PC-9 (cell line): Measurements from ENCODE around the gene AHCYL2. TPM values are rescaled to one million over a fixed set of nuclear protein-coding genes. Genes with fewer than 3 reads are reported as not detected.

ENCODE experiments used
- BruUV-seq: library from RNA; stranded (reverse); fragments of 400-500 nt; replicated peaks from 2 replicates; lab custom pipeline; 2021; lab: Mats Ljungman, UMichigan
- CTCF ChIA-PET: fragments of 300-600 bp; sonication (Branson Sonifier 250); formaldehyde crosslinking; loops from one replicate; lab custom pipeline; 2022; ENCODE audit warnings: antibody characterized with exemption; lab: Charles Lee
- POLR2A ChIA-PET: fragments of 300-600 bp; sonication (Branson Sonifier 250); formaldehyde crosslinking; loops from one replicate; lab custom pipeline; 2022; ENCODE audit warnings: antibody characterized with exemption; ENCODE audit not compliant: unreplicated experiment; lab: Charles Lee
- DNase-seq, 2 experiments: peaks; one replicate each; pipeline versions ENCODE4 v3.0.0 to v3.0.0-alpha.2; 2015 to 2022; ENCODE audit warnings: mixed read lengths in 1 of 2
- H2AFZ ChIP-seq: fragments of 200-600 bp; sonication (generic); 2 replicates; pipeline ENCODE4 v1.8.1; 2017; ENCODE audit warnings: antibody characterized with exemption
- H3F3A ChIP-seq: fragments of 200-600 bp; sonication (generic); 2 replicates; pipeline ENCODE4 v1.8.1; 2017; ENCODE audit warnings: antibody characterized with exemption, mild to moderate bottlenecking, low read depth; ENCODE audit not compliant: insufficient read depth
- H3K27ac ChIP-seq: fragments of 200-600 bp; sonication (generic); 2 replicates; pipeline ENCODE4 v1.6.1; 2016; ENCODE audit warnings: mixed run types
- H3K27me3 ChIP-seq: fragments of 200-600 bp; sonication (generic); 2 replicates; pipeline ENCODE4 v1.6.1; 2016; ENCODE audit warnings: low read depth, mixed run types; ENCODE audit not compliant: insufficient read depth
- H3K36me3 ChIP-seq: fragments of 200-600 bp; sonication (generic); 2 replicates; pipeline ENCODE4 v1.6.1; 2016; ENCODE audit warnings: low read depth, mixed run types
- H3K4me1 ChIP-seq: fragments of 200-600 bp; sonication (generic); replicated peaks from 2 replicates; pipeline ENCODE4 v1.6.1; 2016; ENCODE audit warnings: mixed run types; ENCODE audit not compliant: insufficient read depth
- H3K4me2 ChIP-seq: fragments of 200-600 bp; sonication (generic); 2 replicates; pipeline ENCODE4 v1.6.1; 2017; ENCODE audit warnings: mixed run types
- H3K4me3 ChIP-seq: fragments of 200-600 bp; sonication (generic); 2 replicates; pipeline ENCODE4 v1.6.1; 2016; ENCODE audit warnings: mixed run types
- H3K79me2 ChIP-seq: fragments of 200-600 bp; sonication (generic); 2 replicates; pipeline ENCODE4 v1.6.1; 2017; ENCODE audit warnings: low read depth, mixed run types
- H3K9me2 ChIP-seq: fragments of 200-600 bp; sonication (generic); 2 replicates; pipeline ENCODE4 v1.8.1; 2017; ENCODE audit warnings: mild to moderate bottlenecking; ENCODE audit not compliant: insufficient read depth
- H3K9me3 ChIP-seq: fragments of 200-600 bp; sonication (generic); 2 replicates; pipeline ENCODE4 v1.8.1; 2016; ENCODE audit warnings: low read depth; ENCODE audit not compliant: insufficient read depth
- H4K20me1 ChIP-seq: fragments of 200-600 bp; sonication (generic); 2 replicates; pipeline ENCODE4 v1.8.1; 2017; ENCODE audit not compliant: insufficient read depth
- CTCF ChIP-seq: fragments of 200-600 bp; sonication (generic); conservative IDR thresholded peaks from 2 replicates; pipeline ENCODE4 v1.6.1; 2017; ENCODE audit warnings: mixed run types, antibody characterized with exemption, mild to moderate bottlenecking, moderate library complexity
- EZH2 ChIP-seq: fragments of 200-600 bp; sonication (generic); IDR thresholded peaks from 2 replicates; pipeline ENCODE4 v1.8.0; 2017; ENCODE audit warnings: antibody characterized with exemption, low read depth
- intact Hi-C: fragments of 100-400 bp; cut with micrococcal nuclease; formaldehyde crosslinking; loops from one replicate; pipeline ENCODE4 v1.10.0; 2022; ENCODE audit not compliant: unreplicated experiment
- total RNA-seq: library from RNA; stranded (reverse); gene quantifications from 2 replicates; pipeline ENCODE4 v1.2.3, GENCODE V29; 2021

AHCYL2 gene
- total RNA-seq, 1 experiment from 2014 or later = 15.7 TPM

GRCh38 chr7:129450295-129450694 lies 225.5 kb downstream of the AHCYL2 start:
- BruUV-seq = no TSS peak
- POLR2A ChIA-PET = interaction anchor here (0.7 kb wide), 1 partner anchor 11 kb away, joined by 4 read pairs; no protein-coding TSS in a partner anchor
- Histone ChIP-seq H3K36me3 (peaks cover 30% of the 10 kb centered on the region), H3K79me2 (no peaks in the 10 kb centered on the region), H2AFZ (no peak overlapping the region), H3K27me3 (no peaks in the 10 kb centered on the region), H3K4me3 (no peak overlapping the region), H3K4me2 (no peak overlapping the region), H3K27ac (no peak overlapping the region), H3K9me2 (no peaks in the 10 kb centered on the region), H4K20me1 (no peaks in the 10 kb centered on the region), H3K9me3 (peaks cover 14% of the 10 kb centered on the region; the same call in 1 of the 2 replicates), H3K4me1 (peaks cover 41% of the 10 kb centered on the region), H3F3A (peaks cover 34% of the 10 kb centered on the region)
- CTCF ChIA-PET = interaction anchor here (0.5 to 0.6 kb wide), 2 partner anchors 42 to 436 kb away, joined by 3 read pairs; no protein-coding TSS in a partner anchor
- intact Hi-C loops = no loop called here
- TF ChIP-seq EZH2 (no peak), CTCF (no peak)
- no peak for DNase-seq

GRCh38 chr7:129452589-129453231 lies 227.9 kb downstream of the AHCYL2 start:
- CTCF ChIA-PET = no interaction called here
- H3F3A ChIP-seq = peaks cover 36% of the 10 kb centered on the region
- no peak for TF ChIP-seq CTCF
- TF ChIP-seq EZH2 = no peak
- DNase-seq = peak; percentile 23 to 78
- no peaks in the 10 kb centered on the region for H4K20me1 ChIP-seq
- H3K4me2 ChIP-seq = peak overlapping the region; percentile 68
- H3K9me3 ChIP-seq = peaks cover 10% of the 10 kb centered on the region; the same call in 1 of the 2 replicates
- no peaks in the 10 kb centered on the region for H3K9me2 ChIP-seq
- H2AFZ ChIP-seq = no peak overlapping the region
- no peak overlapping the region for H3K4me3 ChIP-seq
- BruUV-seq = TSS peak; percentile 22
- H3K27me3 ChIP-seq = no peaks in the 10 kb centered on the region
- intact Hi-C loops = no loop called here
- no peaks in the 10 kb centered on the region for H3K79me2 ChIP-seq
- H3K27ac ChIP-seq = peak overlapping the region; percentile 95
- H3K36me3 ChIP-seq = peaks cover 41% of the 10 kb centered on the region
- POLR2A ChIA-PET = interaction anchor here (0.6 kb wide), 1 partner anchor 753 kb away, joined by 4 read pairs; the partner anchor contains the start of gene TMEM209
- peaks cover 46% of the 10 kb centered on the region for H3K4me1 ChIP-seq

- Histone ChIP-seq H3K27me3 (no peaks in the 10 kb centered on the region), H3K4me1 (peaks cover 46% of the 10 kb centered on the region), H3K4me3 (no peak overlapping the region), H4K20me1 (no peaks in the 10 kb centered on the region), H3K79me2 (no peaks in the 10 kb centered on the region), H3F3A (peaks cover 36% of the 10 kb centered on the region), H3K27ac (peak overlapping the region; percentile 95), H2AFZ (no peak overlapping the region), H3K9me2 (no peaks in the 10 kb centered on the region), H3K9me3 (peaks cover 4% of the 10 kb centered on the region; the same call in 1 of the 2 replicates), H3K4me2 (peak overlapping the region; percentile 68), H3K36me3 (peaks cover 40% of the 10 kb centered on the region)
- TSS peak; percentile 85 for BruUV-seq
- no peak for DNase-seq
- ChIA-PET POLR2A (interaction anchor here (0.5 to 1.6 kb wide), 5 partner anchors 14 to 713 kb away, joined by 3 to 13 read pairs (median 6); no protein-coding TSS in a partner anchor), CTCF (interaction anchor here (0.6 to 1.1 kb wide), 3 partner anchors 52 to 109 kb away, joined by 3 read pairs; no protein-coding TSS in a partner anchor)
- TF ChIP-seq EZH2 = no peak
- TF ChIP-seq CTCF = no peak
- intact Hi-C loops = loop anchor here (1.0 kb wide), 2 partner anchors 14 to 19 kb away; partner anchors contain the start of gene STRIP2
These were observed 228.8 kb downstream of the AHCYL2 start for GRCh38 chr7:129453510-129454248.
